H9 (cell line): ENCODE results near the gene ZIC5. TPM values are rescaled to one million over a fixed set of nuclear protein-coding genes. Genes with fewer than 3 reads are reported as not detected.

Experiments used
- DNase-seq: peaks from one replicate; pipeline ENCODE4 v3.0.0-alpha.2; 2017
- H2AFZ ChIP-seq: one replicate; pipeline ENCODE4 v1.6.1; 2013; ENCODE audit warnings: mild to moderate bottlenecking, low read length, control low read depth, moderate library complexity
- H2AK5ac ChIP-seq: 2 replicates; pipeline ENCODE4 v1.6.1; 2013; ENCODE audit warnings: low read length, control low read depth, mixed read lengths; ENCODE audit not compliant: insufficient read length
- H2BK120ac ChIP-seq: one replicate; pipeline ENCODE4 v1.6.1; 2013; ENCODE audit warnings: low read depth, mild to moderate bottlenecking, low read length, control low read depth, inconsistent platforms; ENCODE audit not compliant: poor library complexity, severe bottlenecking
- H2BK12ac ChIP-seq: 2 replicates; pipeline ENCODE4 v1.6.1; 2013; ENCODE audit warnings: low read length, control low read depth, mixed read lengths, low read depth; ENCODE audit not compliant: insufficient read length
- H2BK15ac ChIP-seq: 2 replicates; pipeline ENCODE4 v1.6.1; 2013; ENCODE audit warnings: low read depth, low read length, control low read depth
- H2BK20ac ChIP-seq: one replicate; pipeline ENCODE4 v1.6.1; 2013; ENCODE audit warnings: low read depth, mild to moderate bottlenecking, low read length, control low read depth, inconsistent platforms; ENCODE audit not compliant: poor library complexity, severe bottlenecking
- H2BK5ac ChIP-seq: 2 replicates; pipeline ENCODE4 v1.6.1; 2013; ENCODE audit warnings: low read length, control low read depth, mixed read lengths; ENCODE audit not compliant: insufficient read length
- H3K14ac ChIP-seq: 2 replicates; pipeline ENCODE4 v1.6.1; 2013; ENCODE audit warnings: low read length, control low read depth; ENCODE audit not compliant: insufficient read depth
- H3K18ac ChIP-seq: 2 replicates; pipeline ENCODE4 v1.6.1; 2013; ENCODE audit warnings: low read depth, mild to moderate bottlenecking, mixed read lengths, low read length, control low read depth; ENCODE audit not compliant: insufficient read length
- H3K23ac ChIP-seq: 2 replicates; pipeline ENCODE4 v1.6.1; 2013; ENCODE audit warnings: low read length, control low read depth, mixed read lengths, low read depth; ENCODE audit not compliant: insufficient read length
- H3K23me2 ChIP-seq: 2 replicates; pipeline ENCODE4 v1.6.1; 2013; ENCODE audit warnings: low read depth, mild to moderate bottlenecking, mixed read lengths, low read length, control low read depth; ENCODE audit not compliant: insufficient read length, poor library complexity, severe bottlenecking
- H3K27ac ChIP-seq: 2 replicates; pipeline ENCODE4 v1.5.1; 2013; ENCODE audit warnings: low read length, control low read depth, mixed read lengths, low read depth; ENCODE audit not compliant: insufficient read length
- H3K27me3 ChIP-seq: 2 replicates; pipeline ENCODE4 v1.6.1; 2013; ENCODE audit warnings: low read length, control low read depth, inconsistent platforms; ENCODE audit not compliant: insufficient read depth
- H3K4ac ChIP-seq: 2 replicates; pipeline ENCODE4 v1.6.1; 2013; ENCODE audit warnings: low read depth, mild to moderate bottlenecking, control low read depth, inconsistent platforms, low read length, moderate library complexity
- H3K4me1 ChIP-seq: 2 replicates; pipeline ENCODE4 v1.6.1; 2013; ENCODE audit warnings: low read length, control low read depth, inconsistent platforms; ENCODE audit not compliant: insufficient read depth
- H3K4me2 ChIP-seq: 2 replicates; pipeline ENCODE4 v1.6.1; 2013; ENCODE audit warnings: low read length, control low read depth, mixed read lengths; ENCODE audit not compliant: insufficient read length, insufficient read depth
- H3K56ac ChIP-seq: 2 replicates; pipeline ENCODE4 v1.6.1; 2013; ENCODE audit warnings: low read depth, mild to moderate bottlenecking, mixed read lengths, low read length, control low read depth; ENCODE audit not compliant: insufficient read length
- H3K79me1 ChIP-seq: 2 replicates; pipeline ENCODE4 v1.6.1; 2013; ENCODE audit warnings: low read depth, mild to moderate bottlenecking, moderate library complexity, low read length, control low read depth, inconsistent platforms; ENCODE audit not compliant: insufficient read depth, poor library complexity, severe bottlenecking
- H3K79me2 ChIP-seq: 2 replicates; pipeline ENCODE4 v1.6.1; 2013; ENCODE audit warnings: low read length, control low read depth, inconsistent platforms; ENCODE audit not compliant: insufficient read depth
- H3K9ac ChIP-seq: 2 replicates; pipeline ENCODE4 v1.6.1; 2013; ENCODE audit warnings: low read length, control low read depth, mixed read lengths; ENCODE audit not compliant: insufficient read length; ENCODE audit errors: extremely low read depth
- H3K9me3 ChIP-seq: one replicate; pipeline ENCODE4 v1.6.1; 2013; ENCODE audit warnings: low read depth, low read length, inconsistent platforms; ENCODE audit not compliant: control insufficient read depth
- H3T11ph ChIP-seq: one replicate; pipeline ENCODE4 v1.6.1; 2013; ENCODE audit warnings: mild to moderate bottlenecking, low read length, control low read depth, inconsistent platforms
- H4K20me1 ChIP-seq: one replicate; pipeline ENCODE4 v1.6.1; 2013; ENCODE audit not compliant: control insufficient read depth, insufficient read length, insufficient read depth
- H4K5ac ChIP-seq: 2 replicates; pipeline ENCODE4 v1.6.1; 2013; ENCODE audit warnings: low read depth, mild to moderate bottlenecking, mixed read lengths, low read length, control low read depth; ENCODE audit not compliant: insufficient read length
- H4K8ac ChIP-seq: replicated peaks from 2 replicates; pipeline ENCODE4 v1.6.1; 2013; ENCODE audit warnings: low read length, control low read depth, mixed read lengths, low read depth; ENCODE audit not compliant: insufficient read length
- H4K91ac ChIP-seq: 2 replicates; pipeline ENCODE4 v1.6.1; 2013; ENCODE audit warnings: low read depth, mild to moderate bottlenecking, moderate library complexity, mixed read lengths, low read length, control low read depth; ENCODE audit not compliant: insufficient read length
- H3K27ac Mint-ChIP-seq, 3 experiments: 2 replicates in 2 of 3; 3 replicates in 1 of 3; pipeline ENCODE4 v1.8.0; 2020 to 2021; ENCODE audit warnings: mixed read lengths in 3 of 3, mild to moderate bottlenecking in 1 of 3, moderate library complexity in 1 of 3
- H3K27me3 Mint-ChIP-seq: 2 replicates; pipeline ENCODE4 v1.8.0; 2021; ENCODE audit warnings: low read depth, mild to moderate bottlenecking, moderate library complexity, mixed read lengths
- H3K36me3 Mint-ChIP-seq, 3 experiments: 2 replicates in 2 of 3; 3 replicates in 1 of 3; pipeline ENCODE4 v1.8.0; 2020 to 2021; ENCODE audit warnings: low read depth in 3 of 3, mixed read lengths in 3 of 3; ENCODE audit not compliant: insufficient read depth in 1 of 3
- H3K4me1 Mint-ChIP-seq, 2 experiments: 2 replicates each; pipeline ENCODE4 v1.8.0; 2020; ENCODE audit warnings: mixed read lengths in 2 of 2
- H3K4me3 Mint-ChIP-seq, 2 experiments: 2 replicates in 1 of 2; 3 replicates in 1 of 2; pipeline ENCODE4 v1.8.0; 2020 to 2021; ENCODE audit warnings: mild to moderate bottlenecking in 2 of 2, mixed read lengths in 2 of 2, moderate library complexity in 1 of 2
- H3K9me3 Mint-ChIP-seq, 2 experiments: 2 replicates in 1 of 2; 3 replicates in 1 of 2; pipeline ENCODE4 v1.8.0; 2020; ENCODE audit warnings: mild to moderate bottlenecking in 2 of 2, mixed read lengths in 2 of 2, moderate library complexity in 1 of 2
- CTCF ChIP-seq: fragments of 200-600 bp; sonication (generic); conservative IDR thresholded peaks from 3 replicates; pipeline ENCODE4 v1.8.0; 2021; ENCODE audit warnings: antibody characterized with exemption, mild to moderate bottlenecking
- WGBS: extraction: QIAGEN DNeasy Blood & Tissue Kit; methylation state at CpG from one replicate; pipeline ENCODE4 v1.1.7; 2013; ENCODE audit warnings: missing lambda C conversion rate, low lambda C conversion rate, mixed read lengths; ENCODE audit not compliant: insufficient read length; ENCODE audit errors: extremely low coverage; 5-methylcytosine and 5-hydroxymethylcytosine counted together
- total RNA-seq: library from RNA; stranded (reverse); gene quantifications from 2 replicates; pipeline ENCODE4 v1.2.1, GENCODE V29; 2021

Gene ZIC5
- total RNA-seq, 1 experiment from 2014 or later, result 51.9 TPM

- no peaks in the 10 kb centered on the region for H4K20me1 ChIP-seq
- TF ChIP-seq CTCF, result no peak
- peak within 1 kb of the TSS; percentile 84 for H3K9ac ChIP-seq
- no peak within 1 kb of the TSS for H4K5ac ChIP-seq
- peak within 1 kb of the TSS; percentile 95 for H3K18ac ChIP-seq
- H3K23ac ChIP-seq, result peak within 1 kb of the TSS; percentile 59
- peaks cover 49% of the 10 kb centered on the region for H3K23me2 ChIP-seq
- peaks cover 36 to 40% (median 39%) of the 10 kb centered on the region in 3 experiments for H3K36me3 Mint-ChIP-seq
- peak within 1 kb of the TSS; percentile 57 to 97 (median 97); a peak in 4 of 7 replicates for H3K27ac Mint-ChIP-seq
- H2AK5ac ChIP-seq, result no peak within 1 kb of the TSS
- peaks cover 30 to 38% of the 10 kb centered on the region in 2 experiments for H3K4me1 Mint-ChIP-seq
- no peak within 1 kb of the TSS for H2AFZ ChIP-seq
- no peak within 1 kb of the TSS for H4K91ac ChIP-seq
- WGBS, result no CpG with 5 or more reads among the region's 41 CpGs
- peak within 1 kb of the TSS; percentile 86 for H3K4me2 ChIP-seq
- no peak within 1 kb of the TSS for H2BK120ac ChIP-seq
- H2BK15ac ChIP-seq, result no peak within 1 kb of the TSS; the same call in 1 of the 2 replicates
- no peak within 1 kb of the TSS for H3K4ac ChIP-seq
- no peak within 1 kb of the TSS for H2BK20ac ChIP-seq
- H3K14ac ChIP-seq, result peak within 1 kb of the TSS; percentile 96
- no peak within 1 kb of the TSS for H2BK5ac ChIP-seq
- H3K79me1 ChIP-seq, result peaks cover 3% of the 10 kb centered on the region
- no peak within 1 kb of the TSS for H4K8ac ChIP-seq
- H3K9me3 ChIP-seq, result no peaks in the 10 kb centered on the region
- H2BK12ac ChIP-seq, result no peak within 1 kb of the TSS
- peaks cover 25% of the 10 kb centered on the region for H3K79me2 ChIP-seq
- H3K27me3 Mint-ChIP-seq, result peaks cover 38% of the 10 kb centered on the region
- H3K4me1 ChIP-seq, result peaks cover 5% of the 10 kb centered on the region
- H3K9me3 Mint-ChIP-seq, result peaks cover 26 to 29% of the 10 kb centered on the region in 2 experiments
- H3T11ph ChIP-seq, result no peak within 1 kb of the TSS
- no peak for DNase-seq
- peak within 1 kb of the TSS; percentile 94 to 98 for H3K4me3 Mint-ChIP-seq
- no peak within 1 kb of the TSS for H3K56ac ChIP-seq
- peaks cover 12% of the 10 kb centered on the region; the same call in 1 of the 2 replicates for H3K27me3 ChIP-seq
- H3K27ac ChIP-seq, result peak within 1 kb of the TSS; percentile 6
Measured at GRCh38 chr13:99981735-99982035, 10.1 kb upstream of the ZIC5 start, which contains the start of gene ZIC2. ZIC2 (plus strand) TSS chr13:99981784; CDS start chr13:99982065, 281 bp downstream.
